NCI-H1048 (cell line): Measurements from ENCODE around the gene TNS4.

Experiments used
- DNase-seq: peaks from one replicate; lab custom pipeline; 2025; lab: John Stamatoyannopoulos, UW

Gene TNS4

DNA sequence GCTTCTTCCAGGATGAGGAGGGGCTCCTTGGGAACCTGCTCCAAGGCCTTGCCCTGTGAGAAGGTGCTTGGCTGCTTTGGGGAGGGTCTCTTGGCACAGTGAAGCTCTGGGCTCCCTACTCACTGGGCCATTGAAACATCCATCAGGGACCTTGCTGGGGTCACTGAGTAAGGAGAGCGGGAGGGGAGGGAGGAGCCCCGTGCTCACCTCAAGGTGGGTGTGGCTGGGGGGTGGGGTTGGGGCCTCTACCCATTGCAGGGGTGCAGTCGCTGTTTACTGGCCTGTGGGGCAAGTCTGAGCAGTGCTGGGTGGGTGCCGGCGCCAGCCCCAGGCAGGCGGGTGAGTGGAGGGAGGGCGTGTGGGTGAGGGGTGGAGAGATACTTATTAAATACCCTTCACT, 9.9 kb downstream of the TNS4 start:
- DNase-seq, result no peak

GRCh38 chr17:40490982-40491381, 10.4 kb downstream of the TNS4 start:
- no peak for DNase-seq

- no peak for DNase-seq
These were observed 11.1 kb downstream of the TNS4 start for GRCh38 chr17:40490289-40490853.

DNA sequence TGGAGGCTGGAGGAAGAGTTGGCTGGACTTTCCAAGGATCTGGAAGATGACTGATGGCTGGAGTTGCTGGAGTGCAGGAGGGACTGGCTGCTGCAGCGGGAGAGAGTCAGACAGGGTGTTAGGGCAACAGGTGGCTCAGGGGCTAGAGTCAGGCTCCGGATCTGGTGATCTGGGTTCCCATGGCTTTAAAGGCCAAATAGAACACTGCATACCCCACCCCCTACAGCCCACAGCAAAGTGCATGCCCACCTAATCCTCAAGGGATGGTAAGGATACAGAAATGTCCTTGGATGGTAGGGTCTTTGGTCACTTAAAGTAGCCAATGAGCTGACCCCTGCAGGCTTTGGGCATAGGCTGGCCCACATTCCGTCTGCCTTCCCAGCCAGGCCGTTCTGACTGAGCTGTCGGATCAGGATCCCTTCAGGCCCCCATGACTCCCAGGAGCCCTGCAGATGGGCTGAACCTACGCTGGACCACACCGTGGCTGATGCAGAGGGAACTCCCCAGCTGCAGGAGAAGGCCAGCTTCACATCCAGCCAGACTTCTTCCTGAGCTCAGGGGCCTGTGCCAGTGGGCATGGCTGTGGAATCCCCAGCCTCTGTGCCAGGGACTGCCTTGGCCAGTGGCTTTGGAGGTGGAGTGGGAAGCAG, 13.9 kb downstream of the TNS4 start:
- DNase-seq, result no peak

DNA sequence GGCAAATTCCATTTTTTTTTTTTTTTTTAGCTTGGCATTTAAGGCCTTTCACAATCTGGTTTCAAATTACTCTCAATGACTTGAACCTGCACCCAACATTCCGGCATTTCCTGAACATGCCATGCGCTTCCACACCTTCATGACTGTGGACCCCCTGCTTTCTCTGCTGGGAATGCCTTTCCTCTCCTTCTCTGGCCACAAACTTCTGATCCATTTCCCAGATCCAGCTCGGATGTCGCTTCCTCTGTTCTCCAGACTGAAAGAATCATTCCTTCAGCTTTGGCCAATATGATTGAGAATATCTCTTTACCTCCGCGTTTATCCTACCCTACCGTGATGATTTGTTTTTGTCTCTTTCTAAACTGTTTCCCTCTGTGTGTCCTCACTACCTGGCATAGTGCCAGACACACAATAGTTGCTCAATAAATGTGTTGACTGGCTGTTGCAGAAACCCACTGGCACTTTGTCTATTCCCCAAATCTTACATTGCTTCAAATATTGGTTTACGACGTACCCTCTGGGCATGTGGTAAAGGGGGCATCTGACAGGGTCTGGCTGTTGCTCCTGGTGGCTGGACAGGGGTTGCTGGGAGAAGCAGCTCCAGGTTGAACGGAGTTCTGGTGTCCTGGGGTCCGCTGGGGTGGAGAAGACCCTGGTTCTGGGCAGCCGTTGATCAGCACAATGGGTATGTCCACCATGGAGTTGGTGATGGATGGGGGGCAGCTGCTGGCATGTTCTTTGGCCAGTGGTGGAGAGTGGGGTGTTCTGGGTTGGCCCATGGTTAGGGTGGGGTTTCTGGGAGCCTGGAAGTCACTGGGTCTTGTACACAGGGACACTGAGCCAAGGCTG, 14.7 kb downstream of the TNS4 start:
- DNase-seq, result no peak

- DNase-seq, result no peak
These were observed 15.4 kb downstream of the TNS4 start for GRCh38 chr17:40485851-40486521.

- DNase-seq, result no peak
These were observed 16.4 kb downstream of the TNS4 start for GRCh38 chr17:40484973-40485530.

DNA sequence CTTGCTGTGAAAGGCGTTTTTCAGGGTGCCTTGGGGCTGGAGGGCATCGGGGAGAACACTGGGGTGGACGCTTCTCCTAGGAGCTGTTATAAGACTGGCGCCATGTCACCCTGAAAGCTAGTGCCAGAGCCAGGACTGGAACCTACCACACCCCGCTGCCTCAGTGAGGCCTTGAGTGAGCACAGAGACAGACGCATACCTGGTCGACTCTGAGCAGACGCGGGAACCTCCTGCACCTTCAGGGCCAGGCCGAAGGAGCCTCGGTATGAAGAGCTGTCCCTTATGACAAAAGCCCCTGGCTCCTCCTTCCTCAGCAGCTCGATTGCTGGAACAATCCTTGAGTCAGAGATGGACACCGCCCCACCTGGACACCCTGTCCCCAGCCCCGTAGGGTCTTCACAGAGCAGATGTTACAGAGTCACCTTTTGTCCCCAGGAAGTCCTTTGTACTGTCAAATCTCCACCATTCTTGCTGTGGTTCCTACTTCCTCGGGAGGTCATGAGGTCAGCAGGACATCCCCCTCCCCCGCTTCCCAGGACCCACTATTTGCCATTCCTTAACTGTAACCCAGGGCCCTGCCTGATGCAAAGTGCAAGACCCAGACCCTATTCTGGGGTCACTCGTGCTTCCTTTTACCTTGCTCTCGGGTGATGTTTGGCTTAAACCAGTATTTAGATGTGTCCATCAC, 17.0 kb downstream of the TNS4 start:
- no peak for DNase-seq

DNA sequence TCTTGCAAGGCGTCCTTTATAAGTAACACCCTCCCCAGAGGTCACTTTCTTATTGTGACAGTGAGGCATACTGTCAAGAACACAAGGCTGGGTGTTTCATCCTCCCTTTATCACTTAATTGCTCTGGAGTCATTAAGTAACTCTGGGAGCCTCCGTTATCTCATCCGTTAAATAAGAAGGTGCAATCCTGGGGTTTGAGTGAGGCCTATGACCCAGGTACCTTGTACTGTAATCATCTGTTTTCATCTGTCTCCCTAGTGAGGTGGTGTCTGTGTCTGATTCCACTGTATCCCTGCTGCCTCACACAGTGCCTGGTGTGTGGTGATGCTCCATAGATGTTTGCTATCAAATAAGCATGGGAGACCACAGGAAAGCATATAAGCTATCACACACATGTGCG, 17.7 kb downstream of the TNS4 start:
- DNase-seq, result no peak

DNA sequence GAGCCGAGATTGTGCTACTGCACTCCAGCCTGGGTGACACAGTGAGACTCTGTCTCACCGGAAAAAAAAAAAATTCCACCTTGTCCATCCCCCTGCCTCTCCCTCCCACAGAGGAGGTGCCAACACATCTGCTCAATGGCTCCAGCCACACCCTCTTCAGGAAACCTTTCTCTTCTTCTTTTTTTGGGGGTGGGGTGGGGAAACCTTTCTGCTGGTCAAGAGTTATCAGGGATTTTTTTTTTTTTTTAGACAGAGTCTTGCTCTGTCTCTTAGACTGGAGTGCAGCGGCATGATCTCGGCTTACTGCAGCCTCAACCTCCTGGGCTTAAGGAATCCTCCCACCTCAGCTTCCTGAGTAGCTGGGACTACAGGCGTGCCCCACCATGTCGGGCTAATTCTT, 18.7 kb downstream of the TNS4 start:
- no peak for DNase-seq

DNA sequence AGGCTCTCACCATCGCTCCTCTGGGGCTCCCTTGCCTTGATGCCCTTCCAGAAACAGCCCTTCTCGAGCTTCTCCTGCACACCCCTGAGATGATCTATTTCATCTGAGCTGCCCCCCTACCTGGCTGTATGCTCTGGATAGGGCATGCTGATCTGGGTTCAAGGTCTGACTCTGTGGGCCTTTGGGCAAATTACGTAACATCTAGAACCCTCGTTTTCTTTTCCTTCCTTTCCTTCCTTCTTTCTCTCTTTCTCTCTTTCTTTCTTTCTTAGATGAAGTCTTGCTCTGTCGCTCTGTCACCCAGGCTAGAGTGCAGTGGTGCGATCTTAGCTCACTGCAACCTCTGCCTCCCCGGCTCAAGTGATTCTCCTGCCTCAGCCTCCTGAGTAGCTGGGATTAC, 20.3 kb downstream of the TNS4 start:
- no peak for DNase-seq

GRCh38 chr17:40480501-40481003, 20.9 kb downstream of the TNS4 start:
- no peak for DNase-seq

- DNase-seq, result no peak
These were observed 21.5 kb downstream of the TNS4 start for GRCh38 chr17:40479754-40480480.

DNA sequence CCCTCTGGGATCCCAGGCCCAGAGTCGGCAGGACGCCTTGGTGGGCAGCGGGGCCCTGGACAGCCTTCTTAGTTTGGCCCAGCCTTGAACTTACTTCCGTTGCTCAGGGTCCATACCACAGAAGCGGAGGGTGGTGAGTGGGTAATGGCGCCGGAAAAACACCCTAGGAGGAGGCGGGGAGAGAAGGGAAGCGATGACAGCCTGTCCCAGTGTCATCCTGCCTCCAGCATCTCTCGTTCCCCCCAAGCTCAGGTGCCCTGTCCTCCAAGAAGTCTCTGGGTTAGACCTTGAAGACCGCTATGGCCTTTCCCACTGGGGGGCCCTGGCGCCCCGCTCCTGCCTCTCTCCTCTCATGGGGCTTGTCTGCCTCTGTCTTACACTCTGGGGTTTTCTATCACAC, 22.9 kb downstream of the TNS4 start:
- DNase-seq, result no peak

- no peak for DNase-seq
These were observed 23.6 kb downstream of the TNS4 start for GRCh38 chr17:40477796-40478195.

GRCh38 chr17:40475234-40475908, 26.1 kb downstream of the TNS4 start:
- no peak for DNase-seq

DNA sequence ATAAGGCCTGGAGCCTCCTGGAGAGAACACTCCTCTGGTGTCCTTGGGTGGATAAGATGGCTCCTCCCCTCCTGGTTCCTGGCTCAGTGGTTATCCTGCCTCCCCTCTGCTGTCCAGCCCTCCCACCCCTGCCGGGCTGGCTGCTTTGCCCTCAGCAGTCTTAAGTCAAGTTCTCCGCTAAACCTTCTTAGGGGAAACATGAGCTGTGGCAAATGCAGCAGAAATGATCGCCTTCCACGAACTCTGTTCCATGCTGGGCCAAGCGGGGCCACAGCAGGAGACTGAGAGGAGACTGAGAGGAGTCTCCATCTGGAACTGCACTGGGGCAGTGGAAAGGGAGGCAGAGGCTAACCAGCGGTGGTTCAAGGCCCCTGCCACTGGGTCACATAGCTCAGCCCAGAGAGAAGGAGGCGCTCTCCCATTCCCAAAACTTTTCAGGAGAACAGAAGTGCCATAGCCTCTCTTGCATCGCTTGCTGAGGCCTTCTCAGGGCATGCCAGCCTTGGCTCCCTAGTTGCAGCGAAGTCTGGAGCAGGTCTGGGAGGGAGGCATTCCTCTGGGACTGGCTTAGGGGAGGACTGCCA, 26.9 kb downstream of the TNS4 start:
- DNase-seq, result no peak

GRCh38 chr17:40473573-40474365, 27.7 kb downstream of the TNS4 start:
- DNase-seq, result no peak
